GM19328 (cell line): Measurements from ENCODE around the gene TOX3.

ENCODE experiments used
- ATAC-seq: cut with Tn5 transposase; IDR thresholded peaks from one replicate; pipeline ENCODE4 v1.9.1; 2021; ENCODE audit warnings: mild to moderate bottlenecking, moderate library complexity; ENCODE audit not compliant: unreplicated experiment

The TOX3 gene

GRCh38 chr16:52547004-52547833 lies at the start of gene TOX3:
TSS of gene TOX3 (minus strand) at chr16:52547143. CDS start at chr16:52546723, 420 bp downstream.
- ATAC-seq = no peak

GRCh38 chr16:52592778-52593177 lies 45.8 kb upstream of the TOX3 start:
- no peak for ATAC-seq

- no peak for ATAC-seq
These were observed 45.1 kb upstream of the TOX3 start for GRCh38 chr16:52591934-52592592.

GRCh38 chr16:52591471-52591870 lies 44.5 kb upstream of the TOX3 start:
- ATAC-seq = no peak

- no peak for ATAC-seq
These were observed 39.2 kb upstream of the TOX3 start for GRCh38 chr16:52586159-52586558.

GRCh38 chr16:52584354-52585320 lies 37.7 kb upstream of the TOX3 start:
- ATAC-seq = no peak

- ATAC-seq = no peak
These were observed 34.6 kb upstream of the TOX3 start for GRCh38 chr16:52581530-52581929.

- ATAC-seq = no peak
These were observed 33.5 kb upstream of the TOX3 start for GRCh38 chr16:52580488-52580887.

- ATAC-seq = no peak
These were observed 32.0 kb upstream of the TOX3 start for GRCh38 chr16:52578829-52579498.

- no peak for ATAC-seq
These were observed 31.3 kb upstream of the TOX3 start for GRCh38 chr16:52578007-52578828.

- ATAC-seq = no peak
These were observed 30.3 kb upstream of the TOX3 start for GRCh38 chr16:52577130-52577706.

GRCh38 chr16:52573365-52574299 lies 26.7 kb upstream of the TOX3 start:
- peak; percentile 61 for ATAC-seq

- no peak for ATAC-seq
These were observed 25.7 kb upstream of the TOX3 start for GRCh38 chr16:52572656-52573055.

GRCh38 chr16:52570495-52571091 lies 23.6 kb upstream of the TOX3 start:
- no peak for ATAC-seq

GRCh38 chr16:52569701-52570100 lies 22.8 kb upstream of the TOX3 start:
- ATAC-seq = no peak

- no peak for ATAC-seq
These were observed 22.2 kb upstream of the TOX3 start for GRCh38 chr16:52568983-52569690.

- no peak for ATAC-seq
These were observed 21.6 kb upstream of the TOX3 start for GRCh38 chr16:52568495-52568894.
